ENCODE measurements around the gene MAB21L4. TPM values are rescaled to one million over a fixed set of nuclear protein-coding genes. Genes with fewer than 3 reads are reported as not detected.
"Not testable (repeated sequence)": the region's sequence is repeated elsewhere in the genome, so short reads cannot be mapped to it uniquely, and the experiment has no call there.

MAB21L4 gene
- polyA plus RNA-seq, 2 donors: 181 to 254 TPM

DNA sequence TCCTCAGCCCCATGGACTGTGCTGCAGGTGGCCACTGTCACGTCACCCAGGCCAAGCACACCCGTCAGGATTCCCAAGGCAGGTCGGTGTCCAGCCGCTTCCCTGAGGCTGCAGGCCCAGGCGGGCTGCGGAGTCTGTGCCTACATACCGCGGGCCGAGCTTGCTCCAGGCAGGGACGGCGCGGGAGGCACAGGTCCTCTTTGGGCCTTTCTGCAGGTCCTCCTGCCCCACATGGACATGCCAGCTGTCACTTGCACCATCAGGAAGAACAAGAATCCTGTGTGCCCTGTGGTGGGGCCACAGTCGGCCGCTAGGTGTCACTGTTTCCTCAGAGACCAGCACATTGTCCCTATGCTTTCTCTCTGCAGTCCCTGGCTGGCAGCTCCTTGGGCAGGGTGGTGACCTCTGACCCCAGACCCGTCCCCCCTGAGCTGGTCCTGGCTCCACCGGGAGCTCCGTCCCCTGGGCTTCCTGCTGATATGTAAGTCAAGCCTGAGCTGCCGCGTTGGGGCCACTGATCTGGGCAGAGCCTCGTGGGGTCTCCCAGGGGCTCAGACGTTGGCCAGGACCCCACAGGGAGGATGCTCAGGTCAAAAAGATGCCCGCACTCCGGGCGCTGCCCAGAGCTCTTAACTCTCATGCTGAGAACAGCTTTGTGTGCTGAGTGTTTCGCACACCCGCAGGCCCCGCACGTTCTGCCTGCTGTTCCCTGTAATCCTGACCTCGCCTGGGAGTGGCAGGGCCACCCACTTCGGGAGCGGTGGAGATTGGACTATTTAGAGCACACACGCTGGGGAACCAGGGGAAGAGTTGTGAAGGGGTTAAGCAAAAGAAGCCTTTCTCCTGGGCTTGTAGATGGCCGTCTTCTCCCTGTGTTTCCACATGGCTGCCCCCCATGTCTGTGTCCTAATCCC, 44.6 kb downstream of the MAB21L4 start:
- Histone ChIP-seq H3K27ac (ENCODE audit: low read depth in 2 of 2, low read length in 1 of 2) (no peak overlapping the region), H3K4me1 (ENCODE audit: control insufficient read depth in 2 of 2, insufficient read depth in 2 of 2, low read length in 1 of 2) (no peaks in the 10 kb centered on the region), H3K27me3 (ENCODE audit: control insufficient read depth in 1 of 2, insufficient read depth in 2 of 2, low read length in 2 of 2) (no peaks in the 10 kb centered on the region), H3K4me3 (ENCODE audit: low read depth in 1 of 2, low read length in 2 of 2) (no peak overlapping the region), H3K36me3 (ENCODE audit: control insufficient read depth in 2 of 2, insufficient read depth in 2 of 2, low read length in 1 of 2) (no peaks in the 10 kb centered on the region), H3K9me3 (ENCODE audit: control insufficient read depth in 2 of 2, insufficient read depth in 1 of 2, low read depth in 1 of 2, low read length in 1 of 2) (no peaks in the 10 kb centered on the region)
- 35 to 38% methylated on average over 33 of the region's 33 CpGs for WGBS, 2 donors

DNA sequence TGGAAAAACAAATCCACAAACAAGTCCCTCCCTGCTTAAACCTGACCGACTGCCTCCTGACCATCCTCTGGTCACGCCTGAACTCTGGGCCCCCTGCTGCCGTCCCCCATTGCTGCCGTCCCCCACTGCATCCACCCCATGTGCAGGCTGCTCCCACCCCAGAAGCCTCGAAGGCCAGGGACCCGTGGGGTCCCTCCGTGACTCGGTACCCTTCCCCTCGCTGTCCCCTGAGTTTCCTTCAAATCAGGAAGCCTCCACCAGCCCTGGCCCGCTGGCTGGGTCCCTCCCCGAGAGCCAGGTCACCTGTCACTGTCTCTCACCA, 45.2 kb downstream of the MAB21L4 start:
- H3K27ac ChIP-seq (ENCODE audit: low read depth in 2 of 2, low read length in 1 of 2): no peak overlapping the region
- H3K36me3 ChIP-seq (ENCODE audit: control insufficient read depth in 2 of 2, insufficient read depth in 2 of 2, low read length in 1 of 2): no peaks in the 10 kb centered on the region
- no peaks in the 10 kb centered on the region for H3K27me3 ChIP-seq (ENCODE audit: control insufficient read depth in 1 of 2, insufficient read depth in 2 of 2, low read length in 2 of 2)
- no peaks in the 10 kb centered on the region for H3K9me3 ChIP-seq (ENCODE audit: control insufficient read depth in 2 of 2, insufficient read depth in 1 of 2, low read depth in 1 of 2, low read length in 1 of 2)
- no peak overlapping the region for H3K4me3 ChIP-seq (ENCODE audit: low read depth in 1 of 2, low read length in 2 of 2)
- 54 to 59% methylated on average over 9 to 11 of the region's 11 CpGs for WGBS, 2 donors
- H3K4me1 ChIP-seq (ENCODE audit: control insufficient read depth in 2 of 2, insufficient read depth in 2 of 2, low read length in 1 of 2): no peaks in the 10 kb centered on the region

DNA sequence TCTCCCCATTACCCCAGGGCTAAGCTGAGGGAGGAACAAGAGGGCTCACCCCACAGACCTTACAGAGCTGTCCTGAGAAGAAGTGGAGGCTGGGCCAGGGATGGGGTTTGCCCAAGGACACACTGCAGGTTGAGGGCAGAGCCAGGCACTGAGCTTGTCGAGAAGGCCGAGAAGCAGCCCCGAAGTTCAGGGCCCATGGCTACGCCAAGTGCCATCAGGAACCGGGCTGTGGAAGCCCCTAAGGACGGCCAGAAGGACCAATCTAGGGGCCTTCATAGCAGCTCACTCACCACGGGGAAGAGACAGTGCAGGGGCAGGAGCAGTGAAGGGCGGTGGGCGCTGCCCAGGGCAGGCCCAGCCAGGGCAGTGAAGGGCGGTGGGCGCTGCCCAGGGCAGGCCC, 45.9 kb downstream of the MAB21L4 start:
- H3K27me3 ChIP-seq (ENCODE audit: control insufficient read depth in 1 of 2, insufficient read depth in 2 of 2, low read length in 2 of 2): no peaks in the 10 kb centered on the region

DNA sequence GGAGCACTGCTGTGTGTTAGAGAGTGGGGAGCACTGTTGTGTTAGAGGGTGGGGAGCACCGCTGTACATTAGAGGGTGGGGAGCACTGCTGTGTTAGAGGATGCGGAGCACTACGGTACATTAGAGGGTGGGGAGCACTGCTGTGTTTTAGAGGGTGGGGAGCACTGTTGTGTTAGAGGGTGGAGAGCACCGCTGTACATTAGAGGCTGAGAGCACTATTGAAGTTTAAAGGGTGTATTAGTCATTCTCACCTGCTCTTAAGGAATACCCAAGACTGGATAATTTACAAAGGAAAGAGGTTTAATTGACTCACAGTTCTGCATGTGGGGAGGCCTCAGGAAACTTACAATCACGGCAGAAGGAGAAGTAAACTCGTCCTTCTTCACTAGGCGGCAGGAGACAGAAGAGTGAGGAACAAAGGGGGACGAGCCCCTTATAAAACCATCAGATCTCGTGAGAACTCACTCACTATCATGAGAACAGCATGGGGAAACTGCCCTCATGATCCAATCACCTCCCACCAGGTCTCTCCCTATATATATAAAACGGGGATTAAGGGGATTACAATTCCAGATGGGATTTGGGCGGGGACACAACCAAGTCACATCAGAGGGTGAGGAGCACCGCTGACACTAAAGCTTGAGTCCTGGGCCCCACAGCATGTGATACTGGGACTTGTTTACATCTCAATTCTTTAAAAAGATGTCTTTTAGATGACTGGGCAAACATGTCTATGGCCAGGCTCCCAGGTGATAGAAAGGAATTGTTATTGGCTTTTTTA, 46.9 kb downstream of the MAB21L4 start:
- no peak overlapping the region for H3K27ac ChIP-seq (ENCODE audit: low read depth in 2 of 2, low read length in 1 of 2)
- no peaks in the 10 kb centered on the region for H3K4me1 ChIP-seq (ENCODE audit: control insufficient read depth in 2 of 2, insufficient read depth in 2 of 2, low read length in 1 of 2)
- H3K4me3 ChIP-seq (ENCODE audit: low read depth in 1 of 2, low read length in 2 of 2): no peak overlapping the region
- no peaks in the 10 kb centered on the region for H3K36me3 ChIP-seq (ENCODE audit: control insufficient read depth in 2 of 2, insufficient read depth in 2 of 2, low read length in 1 of 2)
- WGBS, 2 donors: 66 to 75% methylated on average over 12 of the region's 12 CpGs
- no peaks in the 10 kb centered on the region for H3K27me3 ChIP-seq (ENCODE audit: control insufficient read depth in 1 of 2, insufficient read depth in 2 of 2, low read length in 2 of 2)
- no peaks in the 10 kb centered on the region for H3K9me3 ChIP-seq (ENCODE audit: control insufficient read depth in 2 of 2, insufficient read depth in 1 of 2, low read depth in 1 of 2, low read length in 1 of 2)

More for the DNA sequence above, 45.9 kb downstream of the MAB21L4 start:
- Histone ChIP-seq H3K36me3 (ENCODE audit: control insufficient read depth in 2 of 2, insufficient read depth in 2 of 2, low read length in 1 of 2) (no peaks in the 10 kb centered on the region), H3K27ac (ENCODE audit: low read depth in 2 of 2, low read length in 1 of 2) (no peak overlapping the region), H3K4me3 (ENCODE audit: low read depth in 1 of 2, low read length in 2 of 2) (no peak overlapping the region), H3K9me3 (ENCODE audit: control insufficient read depth in 2 of 2, insufficient read depth in 1 of 2, low read depth in 1 of 2, low read length in 1 of 2) (no peaks in the 10 kb centered on the region), H3K4me1 (ENCODE audit: control insufficient read depth in 2 of 2, insufficient read depth in 2 of 2, low read length in 1 of 2) (no peaks in the 10 kb centered on the region)
- 85 to 86% methylated on average over 9 to 11 of the region's 11 CpGs for WGBS, 2 donors

DNA sequence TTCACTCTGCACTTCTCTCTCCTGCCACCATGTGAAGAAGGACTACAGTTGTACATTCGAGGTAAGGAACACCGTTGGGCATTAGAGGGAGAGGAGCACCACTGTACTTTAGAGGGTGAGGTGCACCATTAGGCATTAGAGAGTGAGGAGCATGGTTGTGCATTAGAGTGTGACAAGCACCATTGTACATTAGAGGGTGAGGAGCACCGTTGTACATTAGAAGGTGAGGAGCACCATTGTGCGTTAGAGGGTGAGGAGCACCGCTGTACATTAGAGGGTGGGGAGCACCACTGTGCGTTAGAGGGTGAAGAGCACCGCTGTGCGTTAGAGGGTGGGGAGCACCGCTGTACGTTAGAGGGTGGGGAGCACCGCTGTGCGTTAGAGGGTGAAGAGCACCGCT, 48.1 kb downstream of the MAB21L4 start:
- H3K4me1 ChIP-seq (ENCODE audit: control insufficient read depth in 2 of 2, insufficient read depth in 2 of 2, low read length in 1 of 2): no peaks in the 10 kb centered on the region
- no peaks in the 10 kb centered on the region for H3K27me3 ChIP-seq (ENCODE audit: control insufficient read depth in 1 of 2, insufficient read depth in 2 of 2, low read length in 2 of 2)
- no peaks in the 10 kb centered on the region for H3K9me3 ChIP-seq (ENCODE audit: control insufficient read depth in 2 of 2, insufficient read depth in 1 of 2, low read depth in 1 of 2, low read length in 1 of 2)
- no peak overlapping the region for H3K4me3 ChIP-seq (ENCODE audit: low read depth in 1 of 2, low read length in 2 of 2)
- 93 to 94% methylated on average over 13 of the region's 13 CpGs for WGBS, 2 donors
- no peaks in the 10 kb centered on the region for H3K36me3 ChIP-seq (ENCODE audit: control insufficient read depth in 2 of 2, insufficient read depth in 2 of 2, low read length in 1 of 2)
- no peak overlapping the region for H3K27ac ChIP-seq (ENCODE audit: low read depth in 2 of 2, low read length in 1 of 2)

DNA sequence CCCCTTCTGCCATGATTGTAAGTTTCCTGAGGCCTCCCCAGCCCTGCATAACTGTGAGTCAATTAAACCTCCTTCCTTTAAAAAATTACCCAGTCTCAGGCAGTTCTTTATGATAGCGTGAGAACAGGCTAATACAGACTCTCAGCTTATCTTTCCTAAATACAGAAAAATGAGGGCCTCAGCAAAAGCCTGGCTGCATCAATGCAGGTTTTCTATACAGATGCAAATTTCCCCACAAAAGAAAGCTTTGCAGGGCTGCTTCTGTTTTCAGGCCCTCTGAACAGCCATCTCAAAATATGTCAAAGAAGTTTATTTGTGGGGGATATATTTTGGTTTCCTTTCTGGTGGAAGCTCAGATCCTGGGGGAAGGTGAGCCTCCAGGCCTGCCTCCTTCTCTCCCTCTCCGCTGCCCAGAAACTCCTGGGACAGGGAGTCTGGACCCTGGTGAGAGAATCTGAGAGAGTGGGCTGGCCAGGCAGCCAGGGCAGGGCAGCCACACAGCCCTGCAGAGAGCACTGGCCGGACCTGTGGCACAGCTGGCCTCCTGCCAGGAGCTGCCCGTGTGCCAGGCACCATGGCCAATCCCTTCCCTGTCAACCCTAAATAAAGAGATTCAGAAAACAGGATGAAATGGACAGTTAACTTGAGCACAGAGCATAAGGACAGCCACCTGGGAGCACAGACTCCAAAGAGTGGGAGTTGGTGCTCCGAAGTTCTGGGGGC, 48.9 kb downstream of the MAB21L4 start:
- Histone ChIP-seq H3K27me3 (ENCODE audit: control insufficient read depth in 1 of 2, insufficient read depth in 2 of 2, low read length in 2 of 2) (no peaks in the 10 kb centered on the region), H3K36me3 (ENCODE audit: control insufficient read depth in 2 of 2, insufficient read depth in 2 of 2, low read length in 1 of 2) (no peaks in the 10 kb centered on the region), H3K4me3 (ENCODE audit: low read depth in 1 of 2, low read length in 2 of 2) (no peak overlapping the region), H3K9me3 (ENCODE audit: control insufficient read depth in 2 of 2, insufficient read depth in 1 of 2, low read depth in 1 of 2, low read length in 1 of 2) (no peaks in the 10 kb centered on the region), H3K4me1 (ENCODE audit: control insufficient read depth in 2 of 2, insufficient read depth in 2 of 2, low read length in 1 of 2) (no peaks in the 10 kb centered on the region), H3K27ac (ENCODE audit: low read depth in 2 of 2, low read length in 1 of 2) (no peak overlapping the region)
- WGBS, 2 donors: 72 to 73% methylated on average over 5 of the region's 5 CpGs

DNA sequence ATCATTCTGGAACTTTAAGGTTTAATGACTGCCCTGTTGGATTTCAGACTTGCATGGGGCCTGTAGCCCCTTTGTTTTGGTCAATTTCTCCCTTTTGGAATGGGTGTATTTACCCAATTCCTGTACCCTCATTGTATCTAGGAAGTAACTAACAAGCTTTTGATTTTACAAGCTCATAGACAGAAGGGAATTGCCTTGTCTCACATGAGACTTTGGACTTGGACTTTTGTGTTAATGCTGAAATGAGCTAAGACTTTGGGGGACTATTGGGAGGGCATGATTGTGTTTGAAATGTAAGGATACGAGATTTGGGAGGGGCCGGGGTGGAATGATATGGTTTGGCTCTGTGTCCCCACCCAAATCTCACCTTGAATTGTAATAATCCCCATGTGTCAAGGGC, 49.6 kb downstream of the MAB21L4 start:
- WGBS, 2 donors: 77 to 79% methylated on average over 2 of the region's 2 CpGs
- not testable (repeated sequence) for H3K36me3 ChIP-seq (ENCODE audit: control insufficient read depth in 2 of 2, insufficient read depth in 2 of 2, low read length in 1 of 2); H3K27me3 ChIP-seq (ENCODE audit: control insufficient read depth in 1 of 2, insufficient read depth in 2 of 2, low read length in 2 of 2); H3K4me1 ChIP-seq (ENCODE audit: control insufficient read depth in 2 of 2, insufficient read depth in 2 of 2, low read length in 1 of 2); H3K9me3 ChIP-seq (ENCODE audit: control insufficient read depth in 2 of 2, insufficient read depth in 1 of 2, low read depth in 1 of 2, low read length in 1 of 2); H3K27ac ChIP-seq (ENCODE audit: low read depth in 2 of 2, low read length in 1 of 2); H3K4me3 ChIP-seq (ENCODE audit: low read depth in 1 of 2, low read length in 2 of 2)

DNA sequence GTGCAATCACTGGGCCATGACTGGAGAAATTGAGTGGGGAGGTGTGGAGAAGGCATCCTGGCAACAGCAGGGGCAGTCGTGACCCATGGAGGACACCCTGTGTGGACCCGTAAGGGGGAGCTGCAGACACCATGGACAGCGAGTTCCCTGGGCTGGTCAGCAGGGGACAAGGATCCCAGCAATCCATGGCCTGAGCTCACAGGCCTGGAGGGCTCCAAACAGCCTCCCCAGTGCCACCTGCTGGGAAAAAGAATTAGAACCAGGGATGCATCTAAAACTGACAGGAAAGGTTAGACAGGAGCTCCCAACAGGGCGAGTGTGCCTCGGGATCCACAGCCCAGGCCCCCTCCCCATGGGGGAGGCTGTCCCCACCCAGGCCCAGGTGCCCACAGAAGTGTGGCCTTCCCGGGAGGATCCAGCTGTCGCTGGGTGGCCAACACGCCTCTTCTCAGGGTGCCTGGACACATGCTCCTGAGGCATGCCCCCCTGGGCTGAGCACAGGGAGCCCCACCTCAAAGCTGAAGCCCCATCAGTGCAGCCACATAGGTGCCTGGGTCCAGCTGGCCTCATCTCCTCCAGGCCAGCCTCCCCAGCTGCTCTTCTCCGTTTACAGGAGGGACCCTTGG, 55.4 kb downstream of the MAB21L4 start:
- Histone ChIP-seq H3K4me3 (ENCODE audit: low read depth in 1 of 2, low read length in 2 of 2) (no peak overlapping the region), H3K36me3 (ENCODE audit: control insufficient read depth in 2 of 2, insufficient read depth in 2 of 2, low read length in 1 of 2) (no peaks in the 10 kb centered on the region), H3K4me1 (ENCODE audit: control insufficient read depth in 2 of 2, insufficient read depth in 2 of 2, low read length in 1 of 2) (no peaks in the 10 kb centered on the region), H3K27me3 (ENCODE audit: control insufficient read depth in 1 of 2, insufficient read depth in 2 of 2, low read length in 2 of 2) (peaks cover 0 to 3% of the 10 kb centered on the region in 2 donors), H3K9me3 (ENCODE audit: control insufficient read depth in 2 of 2, insufficient read depth in 1 of 2, low read depth in 1 of 2, low read length in 1 of 2) (no peaks in the 10 kb centered on the region), H3K27ac (ENCODE audit: low read depth in 2 of 2, low read length in 1 of 2) (no peak overlapping the region)
- WGBS, 2 donors: 38 to 40% methylated on average over 9 of the region's 9 CpGs

All from esophagus (tissue), 2 donors.